Breast epithelium (tissue), 3 donors: ENCODE results near the gene AARSD1.

Experiments
- CTCF ChIP-seq, 3 donors: fragments of 450-650 bp; IDR thresholded peaks; one replicate each; pipeline ENCODE4 v1.5.1; 2016 to 2017; ENCODE audit warnings: antibody characterized with exemption in 3 of 3, mild to moderate bottlenecking in 3 of 3, moderate library complexity in 3 of 3
- POLR2AphosphoS5 ChIP-seq, 3 donors: sonication (generic); formaldehyde crosslinking; IDR thresholded peaks; one replicate each; pipeline ENCODE4 v1.6.1; 2017; ENCODE audit warnings: antibody characterized with exemption in 3 of 3

DNA sequence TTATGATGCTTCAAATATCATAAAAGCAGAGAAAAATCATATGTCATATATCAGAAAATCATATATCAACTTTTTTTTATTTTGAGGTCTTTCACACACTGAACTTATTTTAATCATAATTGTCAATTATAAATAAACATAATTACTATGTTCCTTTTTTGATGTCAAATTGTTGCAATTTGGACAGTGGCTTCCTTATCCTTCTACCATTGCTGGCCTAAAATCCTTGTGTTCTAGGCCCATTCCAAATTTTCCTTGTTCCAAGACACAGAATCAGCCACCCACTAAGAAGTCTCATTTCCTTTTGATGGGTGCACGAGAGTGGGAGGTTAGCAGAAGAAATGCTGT, 34.8 kb downstream of the AARSD1 start:
- TF ChIP-seq CTCF (IDR thresholded peaks at IDR 0.05) (no peak), POLR2AphosphoS5 (IDR thresholded peaks at IDR 0.05) (no peak)
